WI38 (cell line): ENCODE measurements around the gene LGI4.

Experiments used
- H3K4me3 ChIP-seq: 2 replicates; pipeline ENCODE4 v1.5.1; 2011; ENCODE audit warnings: low read depth, mild to moderate bottlenecking, control low read depth, low read length
- CTCF ChIP-seq: IDR thresholded peaks from 2 replicates; pipeline ENCODE4 v1.5.1; 2012; ENCODE audit warnings: low read depth, mild to moderate bottlenecking, control low read depth, low read length

The LGI4 gene

GRCh38 chr19:35166100-35167063 is 31.5 kb upstream of the LGI4 start:
- H3K4me3 ChIP-seq: no peak overlapping the region
- TF ChIP-seq CTCF: no peak

DNA sequence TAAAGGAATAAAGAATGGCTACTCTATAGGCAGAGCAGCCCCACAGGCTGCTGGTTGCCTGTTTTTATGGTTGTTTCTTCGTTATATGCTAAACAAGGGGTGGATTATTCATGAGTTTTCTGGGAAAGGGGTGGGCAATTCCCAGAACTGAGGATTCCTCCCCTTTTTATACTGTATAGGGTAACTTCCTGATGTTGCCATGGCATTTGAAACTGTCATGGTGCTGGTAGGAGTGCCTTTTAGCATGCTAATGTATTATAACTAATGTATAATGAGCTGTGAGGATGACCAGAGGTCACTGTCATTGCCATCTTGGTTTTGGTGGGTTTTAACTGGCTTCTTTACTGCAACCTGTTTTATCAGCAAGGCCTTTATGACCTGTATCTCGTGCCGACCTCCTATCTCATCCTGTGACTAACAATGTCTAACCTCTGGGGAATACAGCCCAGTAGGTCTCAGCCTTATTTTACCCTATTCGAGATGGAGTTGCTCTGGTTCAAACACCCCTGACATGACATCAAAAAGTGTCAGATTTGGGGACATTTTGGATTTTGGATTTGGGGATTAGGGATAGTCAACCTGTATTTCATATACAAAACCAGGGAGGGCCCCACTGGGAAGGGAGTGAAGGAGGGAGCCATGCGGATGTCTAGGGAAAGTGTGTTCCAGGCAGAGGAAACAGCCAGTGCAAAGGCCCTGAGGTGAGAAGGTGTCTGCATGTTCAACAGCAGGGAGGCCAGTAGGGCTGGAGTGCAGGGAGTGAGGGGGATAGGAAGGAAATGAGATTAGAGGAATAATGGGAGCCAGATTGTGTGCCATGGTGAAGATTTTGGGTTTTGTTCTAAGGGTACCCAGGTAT is 30.6 kb upstream of the LGI4 start:
- H3K4me3 ChIP-seq: no peak overlapping the region
- no peak for TF ChIP-seq CTCF

- no peak overlapping the region for H3K4me3 ChIP-seq
- TF ChIP-seq CTCF: no peak
These were observed 29.6 kb upstream of the LGI4 start for GRCh38 chr19:35164418-35164817.

- H3K4me3 ChIP-seq: no peak overlapping the region
- no peak for TF ChIP-seq CTCF
These were observed 27.8 kb upstream of the LGI4 start for GRCh38 chr19:35162471-35163326.

DNA sequence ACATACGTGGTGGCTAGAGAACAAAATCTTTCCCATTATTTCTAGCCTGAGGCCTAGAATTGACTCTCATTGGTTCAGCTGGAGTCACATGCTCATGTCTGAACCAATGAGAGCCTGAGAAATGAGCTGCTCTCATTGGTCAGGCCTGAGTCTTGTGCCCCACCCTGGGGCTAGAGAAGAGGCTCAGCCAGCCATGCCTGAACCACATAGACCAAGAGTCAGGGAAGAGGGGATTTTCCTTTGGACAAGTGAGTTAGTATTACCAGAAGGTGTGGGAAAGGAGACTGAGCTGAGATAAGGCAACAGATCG is 26.5 kb upstream of the LGI4 start:
- TF ChIP-seq CTCF: no peak
- H3K4me3 ChIP-seq: no peak overlapping the region

GRCh38 chr19:35160629-35161433 is 26.0 kb upstream of the LGI4 start:
- no peak overlapping the region for H3K4me3 ChIP-seq

More at GRCh38 chr19:35160629-35161433, 26.0 kb upstream of the LGI4 start:
- no peak for TF ChIP-seq CTCF
